B cell (primary cell): ENCODE data around the gene ATAD3C. TPM values are rescaled to one million over a fixed set of nuclear protein-coding genes. Genes with fewer than 3 reads are reported as not detected.
A peak's percentile ranks its signal among the peaks of the same experiment; 100 is the strongest.
"Not testable (repeated sequence)": the region's sequence is repeated elsewhere in the genome, so short reads cannot be mapped to it uniquely, and the experiment has no call there.

Experiments
- ATAC-seq: fragments of 200-7000 bp; cut with Tn5 transposase; one replicate; pipeline ENCODE4 v1.10.0; 2021; ENCODE audit warnings: low read depth, mild to moderate bottlenecking, moderate number of reproducible peaks, moderate library complexity
- CTCF ChIA-PET: fragments of 350-600 bp; sonication (Branson Sonifier 250); formaldehyde crosslinking; loops from one replicate; lab custom pipeline; 2021; ENCODE audit warnings: antibody characterized with exemption, inconsistent platforms; lab: Charles Lee
- POLR2A ChIA-PET: fragments of 350-600 bp; sonication (Branson Sonifier 250); formaldehyde crosslinking; loops from one replicate; lab custom pipeline; 2021; ENCODE audit warnings: antibody characterized with exemption; lab: Charles Lee
- DNase-seq: peaks from one replicate; pipeline ENCODE4 v3.0.0; 2013
- H2AFZ ChIP-seq: 2 replicates; pipeline ENCODE4 v1.6.1; 2012; ENCODE audit warnings: mild to moderate bottlenecking, low read depth, low read length; ENCODE audit not compliant: insufficient read depth, poor library complexity, severe bottlenecking
- H3K27ac ChIP-seq, 2 donors: 1 replicate in 1 of 2; 2 replicates in 1 of 2; pipeline ENCODE4 v1.5.1; 2012 to 2013; ENCODE audit warnings: low read length in 2 of 2, mild to moderate bottlenecking in 2 of 2, moderate library complexity in 1 of 2
- H3K27me3 ChIP-seq, 4 experiments: fragments of 200-600 bp in 1 of 4; sonication (generic) in 1 of 4; replicated peaks in 1 of 4; 1 replicate in 2 of 4; 2 replicates in 2 of 4; pipeline versions ENCODE4 v1.6.1 to v1.7.0; 2013 to 2016; ENCODE audit warnings: low read length in 3 of 4, mild to moderate bottlenecking in 2 of 4, mixed read lengths in 1 of 4, moderate library complexity in 1 of 4; ENCODE audit not compliant: insufficient read depth in 4 of 4, control insufficient read depth in 3 of 4; ENCODE audit errors: control extremely low read depth in 1 of 4
- H3K36me3 ChIP-seq, 2 experiments: replicated peaks in 1 of 2; 1 replicate in 1 of 2; 2 replicates in 1 of 2; pipeline versions ENCODE4 v1.6.1 to v1.7.1; 2013; ENCODE audit warnings: low read length in 1 of 2; ENCODE audit not compliant: insufficient read depth in 2 of 2, control insufficient read depth in 1 of 2; ENCODE audit errors: control extremely low read depth in 1 of 2, extremely low read depth in 1 of 2
- H3K4me1 ChIP-seq, 2 donors: fragments of 200-600 bp in 1 of 2; sonication (generic) in 1 of 2; 1 replicate in 1 of 2; 2 replicates in 1 of 2; pipeline versions ENCODE4 v1.5.1 to v1.6.1; 2013 to 2017; ENCODE audit warnings: low read length in 2 of 2; ENCODE audit not compliant: control insufficient read depth in 2 of 2, insufficient read depth in 2 of 2
- H3K4me2 ChIP-seq: replicated peaks from 2 replicates; pipeline ENCODE3; 2012; ENCODE audit warnings: mild to moderate bottlenecking, low read depth, low read length; ENCODE audit not compliant: poor library complexity, severe bottlenecking
- H3K4me3 ChIP-seq, 5 experiments: fragments of 200-600 bp in 1 of 5; sonication (generic) in 1 of 5; 1 replicate in 3 of 5; 2 replicates in 2 of 5; pipeline versions ENCODE4 v1.5.1 to v1.7.0; 2011 to 2016; ENCODE audit warnings: low read length in 4 of 5, mild to moderate bottlenecking in 4 of 5, low read depth in 2 of 5, control low read depth in 1 of 5, moderate library complexity in 1 of 5; ENCODE audit not compliant: insufficient read depth in 1 of 5; ENCODE audit errors: control extremely low read depth in 1 of 5, extremely low read depth in 1 of 5
- H3K79me2 ChIP-seq: fragments of 200-600 bp; sonication (generic); one replicate; pipeline ENCODE4 v1.6.0; 2016; ENCODE audit warnings: low read length; ENCODE audit not compliant: control insufficient read depth, insufficient read depth
- H3K9ac ChIP-seq: fragments of 200-600 bp; sonication (generic); 2 replicates; pipeline ENCODE4 v1.6.1; 2017; ENCODE audit warnings: mild to moderate bottlenecking, low read length, moderate library complexity
- H3K9me3 ChIP-seq, 3 donors: one replicate each; pipeline versions ENCODE4 v1.6.1 to v1.7.1; 2013; ENCODE audit warnings: low read length in 2 of 3; ENCODE audit not compliant: control insufficient read depth in 2 of 3, insufficient read depth in 1 of 3; ENCODE audit errors: control extremely low read depth in 1 of 3
- H4K20me1 ChIP-seq: 2 replicates; pipeline ENCODE4 v1.6.0; 2012; ENCODE audit warnings: mild to moderate bottlenecking, low read length; ENCODE audit not compliant: insufficient read depth, control insufficient read depth, poor library complexity, severe bottlenecking
- H3K27ac Mint-ChIP-seq: one replicate; pipeline ENCODE4 v1.8.0; 2021; ENCODE audit warnings: mixed read lengths
- H3K27me3 Mint-ChIP-seq: one replicate; pipeline ENCODE4 v1.8.0; 2021; ENCODE audit warnings: mixed read lengths
- H3K4me1 Mint-ChIP-seq: one replicate; pipeline ENCODE4 v1.8.0; 2021; ENCODE audit warnings: mixed read lengths
- H3K4me3 Mint-ChIP-seq: one replicate; pipeline ENCODE4 v1.8.0; 2021; ENCODE audit warnings: mixed read lengths
- H3K9me3 Mint-ChIP-seq: one replicate; pipeline ENCODE4 v1.8.0; 2022; ENCODE audit warnings: mixed read lengths; ENCODE audit not compliant: insufficient read depth
- CTCF ChIP-seq: fragments of 200-600 bp; IDR thresholded peaks from one replicate; pipeline ENCODE4 v1.8.0; 2022; ENCODE audit warnings: antibody characterized with exemption, mild to moderate bottlenecking
- EZH2 ChIP-seq: IDR thresholded peaks from 2 replicates; pipeline ENCODE4 v1.6.1; 2012; ENCODE audit warnings: borderline replicate concordance, low read depth, mild to moderate bottlenecking, moderate library complexity, low read length; ENCODE audit not compliant: insufficient read depth, poor library complexity, severe bottlenecking
- WGBS: methylation state at CpG from one replicate; pipeline ENCODE4 v1.1.5; 2013; ENCODE audit warnings: missing lambda C conversion rate; ENCODE audit not compliant: insufficient coverage; 5-methylcytosine and 5-hydroxymethylcytosine counted together
- intact Hi-C: fragments of 100-400 bp; cut with micrococcal nuclease; formaldehyde crosslinking; loops from one replicate; pipeline ENCODE4 v1.10.0; 2022
- polyA plus RNA-seq: library from polyadenylated mRNA; depleted of rRNA; stranded (reverse); fragments of >200 nt; gene quantifications from 2 replicates; pipeline ENCODE4 v1.2.3, GENCODE V29; 2012
- total RNA-seq, 2 donors: library from RNA; stranded (reverse); fragments of 120-200 nt in 1 of 2; gene quantifications; 1 replicate in 1 of 2; 2 replicates in 1 of 2; pipeline versions ENCODE4 v1.2.3 to v1.2.4, GENCODE V29; 2013 to 2022

The ATAD3C gene
- total and polyA plus RNA-seq, 2 donors (not counting 1 experiment from before 2014, with no cell fraction given), result 0.20 to 1.1 TPM

GRCh38 chr1:1471389-1472052, 22.0 kb downstream of the ATAD3C start, which contains the start of gene ATAD3B:
Gene ATAD3B (plus strand): TSS chr1:1471765. CDS start chr1:1471885, 120 bp downstream.
- Histone ChIP-seq H3K9ac (peak within 1 kb of the TSS; percentile 66), H3K36me3 (no peaks in the 10 kb centered on the region), H3K27ac (peak within 1 kb of the TSS; percentile 63 to 73), H3K4me3 (peak within 1 kb of the TSS; percentile 74 to 89 (median 84)), H3K4me1 (peaks cover 13% of the 10 kb centered on the region in 2 donors), H3K79me2 (peaks cover 25% of the 10 kb centered on the region), H3K9me3 (no peaks in the 10 kb centered on the region), H2AFZ (peak within 1 kb of the TSS; percentile 76), H3K27me3 (no peaks in the 10 kb centered on the region), H3K4me2 (peak within 1 kb of the TSS; percentile 76), H4K20me1 (peaks cover 14% of the 10 kb centered on the region)
- DNase-seq, result peak; percentile 92
- Mint-ChIP-seq H3K9me3 (no peaks in the 10 kb centered on the region), H3K27ac (peak within 1 kb of the TSS; percentile 84), H3K27me3 (no peaks in the 10 kb centered on the region), H3K4me3 (peak within 1 kb of the TSS; percentile 87), H3K4me1 (peaks cover 23% of the 10 kb centered on the region)
- intact Hi-C loops, result loop anchor here (1.0 to 2.0 kb wide), 5 partner anchors 33 to 103 kb away; partner anchors contain the start of genes MRPL20 and SSU72
- ChIA-PET POLR2A (no interaction called here), CTCF (no interaction called here)
- TF ChIP-seq CTCF (no peak), EZH2 (no peak)
- WGBS, result under 1% methylated on average over 80 of the region's 87 CpGs
- peak; percentile 96 for ATAC-seq

DNA sequence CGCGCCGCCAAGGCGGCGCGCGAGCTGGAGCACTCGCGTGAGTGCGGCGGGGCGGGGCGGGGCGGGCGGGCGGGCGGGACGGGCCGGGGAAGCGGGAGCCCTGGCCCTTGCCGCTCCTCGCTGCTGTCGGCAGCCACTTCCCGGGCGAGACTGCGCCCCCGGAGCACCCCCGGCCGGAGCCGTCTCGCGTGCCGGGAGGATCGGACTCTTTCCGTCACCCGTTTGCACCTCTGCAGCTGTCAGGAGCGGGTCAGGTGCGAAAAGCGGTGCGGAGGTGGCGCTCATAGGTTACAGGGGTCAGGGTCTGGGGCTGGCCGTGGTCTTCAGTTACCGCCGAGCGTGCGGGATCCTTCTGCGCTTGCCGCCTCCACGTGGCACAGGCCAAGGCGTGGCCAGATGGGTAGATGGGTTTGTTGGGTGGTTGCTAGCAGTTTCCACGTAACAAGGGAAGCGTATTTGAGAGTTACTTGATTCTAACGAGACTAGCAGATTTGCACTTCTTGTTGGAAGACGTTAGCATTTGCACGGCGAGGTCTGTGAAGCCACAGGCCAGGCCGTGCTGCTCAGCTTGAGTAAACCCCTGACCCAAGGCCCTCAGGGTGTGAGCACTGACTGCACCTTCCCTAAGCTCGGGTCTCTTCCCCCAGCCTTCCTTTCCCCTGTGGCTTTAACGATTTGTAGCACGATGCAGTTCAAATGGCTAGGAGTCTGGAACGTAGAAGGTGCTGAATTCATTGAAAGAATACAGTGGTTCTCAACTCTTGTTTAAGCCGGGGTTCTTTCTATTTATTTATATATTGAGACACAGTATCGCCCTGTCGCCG, 22.8 kb downstream of the ATAD3C start:
- H3K4me2 ChIP-seq, result peak overlapping the region; percentile 66
- H3K27ac ChIP-seq, H2AFZ ChIP-seq, intact Hi-C loops, POLR2A ChIA-PET, H3K36me3 ChIP-seq, H3K9me3 ChIP-seq, CTCF ChIA-PET, H3K9ac ChIP-seq, H3K27me3 Mint-ChIP-seq, H3K9me3 Mint-ChIP-seq, ATAC-seq, H3K27me3 ChIP-seq: not testable (repeated sequence)
- H3K79me2 ChIP-seq, result peaks cover 32% of the 10 kb centered on the region
- H3K4me1 ChIP-seq, result peaks cover 13% of the 10 kb centered on the region in 2 donors
- Mint-ChIP-seq H3K27ac (peak overlapping the region; percentile 71), H3K4me1 (peaks cover 23% of the 10 kb centered on the region), H3K4me3 (peak overlapping the region; percentile 75)
- peak overlapping the region; percentile 8 to 77 (median 35) for H3K4me3 ChIP-seq
- peak; percentile 38 for DNase-seq
- H4K20me1 ChIP-seq, result peaks cover 21% of the 10 kb centered on the region
- WGBS, result 1% methylated on average over 41 of the region's 65 CpGs

DNA sequence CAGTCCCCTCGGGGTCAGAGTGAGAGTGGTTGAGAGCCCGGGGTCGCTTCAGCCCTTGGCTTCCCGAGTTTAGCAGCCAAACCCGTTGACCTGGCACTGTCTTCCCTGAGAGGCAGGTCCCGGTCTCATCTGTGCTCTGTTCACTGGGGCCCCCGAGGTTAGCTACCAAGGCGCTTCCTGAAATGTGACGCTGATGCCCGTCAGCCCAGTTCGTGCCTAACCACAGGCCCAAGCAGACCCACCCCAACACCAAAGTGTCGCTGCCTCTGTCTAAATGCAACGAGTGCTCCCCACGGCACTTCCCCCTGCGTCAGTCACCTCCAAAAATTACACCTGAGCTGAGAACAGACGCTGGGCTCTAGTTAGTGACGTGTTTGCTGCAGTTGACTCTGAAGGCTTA, 26.5 kb downstream of the ATAD3C start:
- H3K4me1 Mint-ChIP-seq, result peaks cover 11% of the 10 kb centered on the region
- H2AFZ ChIP-seq, H3K9me3 Mint-ChIP-seq, H3K4me3 ChIP-seq, H3K27me3 Mint-ChIP-seq, H3K9ac ChIP-seq, ATAC-seq, H3K4me3 Mint-ChIP-seq, H3K27ac ChIP-seq, H3K9me3 ChIP-seq, H3K27ac Mint-ChIP-seq, CTCF ChIA-PET, intact Hi-C loops, DNase-seq, H3K4me1 ChIP-seq, POLR2A ChIA-PET, H3K27me3 ChIP-seq, H3K4me2 ChIP-seq: not testable (repeated sequence)
- H3K36me3 ChIP-seq, result peaks cover 0 to 23% of the 10 kb centered on the region in 2 experiments
- 12% methylated on average over 3 of the region's 17 CpGs for WGBS
- H3K79me2 ChIP-seq, result peaks cover 52% of the 10 kb centered on the region
- peaks cover 26% of the 10 kb centered on the region for H4K20me1 ChIP-seq
